GM21360 (cell line): Measurements from ENCODE around the gene PFKFB3.
"Not testable (repeated sequence)": the region's sequence is repeated elsewhere in the genome, so short reads cannot be mapped to it uniquely, and the experiment has no call there.

ENCODE experiments used
- ATAC-seq: cut with Tn5 transposase; IDR thresholded peaks from one replicate; pipeline ENCODE4 v1.9.1; 2021; ENCODE audit warnings: mild to moderate bottlenecking, moderate library complexity; ENCODE audit not compliant: unreplicated experiment

PFKFB3 gene

GRCh38 chr10:6177880-6178281 is 24.9 kb upstream of the PFKFB3 start:
- ATAC-seq, result no peak

GRCh38 chr10:6178581-6178980 is 24.2 kb upstream of the PFKFB3 start:
- no peak for ATAC-seq

GRCh38 chr10:6179078-6179477 is 23.7 kb upstream of the PFKFB3 start:
- no peak for ATAC-seq

- ATAC-seq, result no peak
Observed at GRCh38 chr10:6180480-6181110, 22.1 kb upstream of the PFKFB3 start.

- ATAC-seq, result no peak
Observed at GRCh38 chr10:6181249-6181648, 21.5 kb upstream of the PFKFB3 start.

GRCh38 chr10:6182454-6183098 is 20.2 kb upstream of the PFKFB3 start:
- no peak for ATAC-seq

- no peak for ATAC-seq
Observed at GRCh38 chr10:6185039-6185716, 17.6 kb upstream of the PFKFB3 start.

- ATAC-seq, result no peak
Observed at GRCh38 chr10:6186894-6187256, 15.9 kb upstream of the PFKFB3 start.

- ATAC-seq, result no peak
Observed at GRCh38 chr10:6187278-6187677, 15.5 kb upstream of the PFKFB3 start.

GRCh38 chr10:6190033-6190432 is 12.7 kb upstream of the PFKFB3 start:
- not testable (repeated sequence) for ATAC-seq

- ATAC-seq, result no peak
Observed at GRCh38 chr10:6191147-6191546, 11.6 kb upstream of the PFKFB3 start.

GRCh38 chr10:6191569-6191968 is 11.2 kb upstream of the PFKFB3 start:
- ATAC-seq, result no peak

GRCh38 chr10:6193342-6193741 is 9.4 kb upstream of the PFKFB3 start:
- ATAC-seq, result not testable (repeated sequence)

- ATAC-seq, result no peak
Observed at GRCh38 chr10:6194311-6194710, 8.4 kb upstream of the PFKFB3 start.

- no peak for ATAC-seq
Observed at GRCh38 chr10:6195376-6195775, 7.4 kb upstream of the PFKFB3 start.

- no peak for ATAC-seq
Observed at GRCh38 chr10:6195846-6196245, 6.9 kb upstream of the PFKFB3 start.

GRCh38 chr10:6196524-6196923 is 6.2 kb upstream of the PFKFB3 start:
- ATAC-seq, result not testable (repeated sequence)

- no peak for ATAC-seq
Observed at GRCh38 chr10:6197321-6197720, 5.4 kb upstream of the PFKFB3 start.

GRCh38 chr10:6198171-6198570 is 4.6 kb upstream of the PFKFB3 start:
- no peak for ATAC-seq

- ATAC-seq, result no peak
Observed at GRCh38 chr10:6199131-6199733, 3.5 kb upstream of the PFKFB3 start.

GRCh38 chr10:6200440-6200733 is 2.3 kb upstream of the PFKFB3 start:
- ATAC-seq, result no peak
